MM.1S (cell line): ENCODE measurements around the gene PHF23.

Source experiments
- CTCF ChIP-seq: fragments of 300-600 bp; sonication (generic); IDR thresholded peaks from 2 replicates; pipeline ENCODE4 v1.5.1; 2016; ENCODE audit warnings: antibody characterized with exemption, low read length, mixed read lengths
- EZH2 ChIP-seq: fragments of 300-600 bp; sonication (generic); optimal IDR thresholded peaks from 2 replicates; pipeline ENCODE3; 2017; ENCODE audit warnings: low read depth, mild to moderate bottlenecking, antibody characterized with exemption, low read length, mixed read lengths
- EZH2phosphoT487 ChIP-seq: fragments of 300-600 bp; sonication (generic); IDR thresholded peaks from 2 replicates; pipeline ENCODE4 v1.6.1; 2018; ENCODE audit warnings: antibody characterized with exemption, low read length

- TF ChIP-seq CTCF = no peak
- no peak for TF ChIP-seq EZH2
- no peak for TF ChIP-seq EZH2phosphoT487
Measured at GRCh38 chr17:7205561-7205960, 33.7 kb downstream of the PHF23 start.
